Subcutaneous adipose tissue (tissue), 4 donors: ENCODE data around the gene MACROD1. TPM values are rescaled to one million over a fixed set of nuclear protein-coding genes. Genes with fewer than 3 reads are reported as not detected.

ENCODE experiments used
- total RNA-seq, 4 donors: library from RNA; depleted of rRNA; stranded (reverse); fragments of >200 nt; gene quantifications; one replicate each; pipeline ENCODE4 v1.1.0, GENCODE V29; 2016
- TF ChIP-seq, protein P1 (sequence below): fragments of 450-650 bp; IDR thresholded peaks from one replicate; pipeline ENCODE4 v1.5.1; 2016; ENCODE audit warnings: low read depth, mild to moderate bottlenecking, control low read depth, antibody characterized with exemption, moderate library complexity

MACROD1 gene
- total RNA-seq, 4 donors from 2014 or later, result 8.0 to 24.0 (median 19.8) TPM

DNA sequence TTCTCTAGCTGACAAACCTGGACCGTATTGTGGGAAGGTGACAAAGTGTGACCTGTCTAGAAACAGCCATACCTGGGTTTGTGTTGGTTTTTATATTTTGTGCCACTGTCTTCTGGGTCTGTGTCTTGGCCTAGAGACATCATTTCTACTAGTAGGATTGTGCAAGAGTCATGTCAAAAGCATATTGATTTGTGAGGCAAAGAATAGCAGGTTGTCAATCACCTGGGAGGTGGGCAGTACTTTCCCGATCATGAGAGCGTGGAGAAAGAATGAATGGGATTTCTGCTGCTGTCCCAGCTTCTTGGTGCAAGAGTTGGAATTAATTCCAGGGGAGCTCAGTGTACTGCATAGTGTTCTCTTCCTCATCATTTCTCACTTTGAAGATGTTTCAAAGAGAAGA lies 35.6 kb upstream of the MACROD1 start:
- TF ChIP-seq, protein P1, sequence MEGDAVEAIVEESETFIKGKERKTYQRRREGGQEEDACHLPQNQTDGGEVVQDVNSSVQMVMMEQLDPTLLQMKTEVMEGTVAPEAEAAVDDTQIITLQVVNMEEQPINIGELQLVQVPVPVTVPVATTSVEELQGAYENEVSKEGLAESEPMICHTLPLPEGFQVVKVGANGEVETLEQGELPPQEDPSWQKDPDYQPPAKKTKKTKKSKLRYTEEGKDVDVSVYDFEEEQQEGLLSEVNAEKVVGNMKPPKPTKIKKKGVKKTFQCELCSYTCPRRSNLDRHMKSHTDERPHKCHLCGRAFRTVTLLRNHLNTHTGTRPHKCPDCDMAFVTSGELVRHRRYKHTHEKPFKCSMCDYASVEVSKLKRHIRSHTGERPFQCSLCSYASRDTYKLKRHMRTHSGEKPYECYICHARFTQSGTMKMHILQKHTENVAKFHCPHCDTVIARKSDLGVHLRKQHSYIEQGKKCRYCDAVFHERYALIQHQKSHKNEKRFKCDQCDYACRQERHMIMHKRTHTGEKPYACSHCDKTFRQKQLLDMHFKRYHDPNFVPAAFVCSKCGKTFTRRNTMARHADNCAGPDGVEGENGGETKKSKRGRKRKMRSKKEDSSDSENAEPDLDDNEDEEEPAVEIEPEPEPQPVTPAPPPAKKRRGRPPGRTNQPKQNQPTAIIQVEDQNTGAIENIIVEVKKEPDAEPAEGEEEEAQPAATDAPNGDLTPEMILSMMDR, result no peak

DNA sequence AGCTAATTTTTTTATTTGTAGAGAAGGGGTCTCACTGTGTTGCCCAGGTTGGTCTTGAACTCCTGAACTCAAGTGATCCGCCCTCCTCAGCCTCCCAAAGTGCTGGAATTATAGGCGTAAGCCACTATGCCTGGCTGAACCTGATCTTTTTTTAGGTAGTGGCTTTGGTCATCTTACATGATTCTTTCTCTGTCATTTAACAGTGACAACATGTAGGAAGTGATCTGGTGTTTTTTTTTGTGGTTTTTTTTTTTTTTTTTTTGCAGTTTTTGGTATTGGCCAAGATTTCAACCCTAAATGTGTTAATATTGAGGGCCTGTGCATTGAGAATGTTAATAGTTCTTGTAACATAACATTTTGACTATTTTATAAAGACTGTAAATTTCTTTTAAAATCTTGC lies 32.6 kb upstream of the MACROD1 start:
- TF ChIP-seq, protein P1, result no peak

DNA sequence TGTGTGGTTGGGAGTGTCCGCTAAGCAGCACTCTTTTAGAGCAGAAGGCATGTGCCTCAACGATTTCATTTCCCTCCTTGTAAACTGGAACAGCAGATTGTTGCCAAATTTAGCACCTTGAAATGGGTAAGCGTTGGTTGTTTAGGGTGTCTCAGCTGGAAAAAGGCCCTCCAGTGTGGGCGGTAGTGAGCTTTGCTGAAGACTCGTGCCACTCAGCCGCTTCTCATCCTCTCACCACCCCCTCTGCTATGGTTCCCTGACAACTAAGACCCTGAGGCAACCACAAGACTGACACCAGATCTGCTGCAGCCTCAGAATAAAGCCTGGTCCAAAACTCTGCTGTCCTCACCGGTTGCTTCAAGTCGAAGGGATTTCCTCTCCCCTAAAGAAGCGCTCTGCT lies 30.7 kb upstream of the MACROD1 start:
- TF ChIP-seq, protein P1, result no peak

DNA sequence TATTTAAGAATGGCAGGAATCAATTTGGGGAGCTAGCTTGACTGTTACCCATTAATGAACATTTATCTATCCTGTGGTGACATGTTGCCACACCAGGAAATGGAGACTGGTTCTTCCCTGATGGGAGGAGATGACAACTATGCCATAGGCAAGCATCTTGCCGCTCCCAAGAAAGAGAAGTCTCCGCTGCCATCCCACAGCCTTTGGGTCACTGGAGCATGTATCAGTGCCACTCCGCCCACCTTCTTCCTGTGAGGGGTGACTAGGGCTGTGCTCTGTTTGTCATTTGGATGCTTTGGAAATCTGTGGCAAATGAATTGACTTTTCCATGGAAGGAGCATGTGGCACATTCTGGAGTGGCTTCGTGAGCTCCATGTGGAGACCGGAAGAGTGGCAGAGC lies 26.5 kb upstream of the MACROD1 start:
- TF ChIP-seq, protein P1, result no peak

DNA sequence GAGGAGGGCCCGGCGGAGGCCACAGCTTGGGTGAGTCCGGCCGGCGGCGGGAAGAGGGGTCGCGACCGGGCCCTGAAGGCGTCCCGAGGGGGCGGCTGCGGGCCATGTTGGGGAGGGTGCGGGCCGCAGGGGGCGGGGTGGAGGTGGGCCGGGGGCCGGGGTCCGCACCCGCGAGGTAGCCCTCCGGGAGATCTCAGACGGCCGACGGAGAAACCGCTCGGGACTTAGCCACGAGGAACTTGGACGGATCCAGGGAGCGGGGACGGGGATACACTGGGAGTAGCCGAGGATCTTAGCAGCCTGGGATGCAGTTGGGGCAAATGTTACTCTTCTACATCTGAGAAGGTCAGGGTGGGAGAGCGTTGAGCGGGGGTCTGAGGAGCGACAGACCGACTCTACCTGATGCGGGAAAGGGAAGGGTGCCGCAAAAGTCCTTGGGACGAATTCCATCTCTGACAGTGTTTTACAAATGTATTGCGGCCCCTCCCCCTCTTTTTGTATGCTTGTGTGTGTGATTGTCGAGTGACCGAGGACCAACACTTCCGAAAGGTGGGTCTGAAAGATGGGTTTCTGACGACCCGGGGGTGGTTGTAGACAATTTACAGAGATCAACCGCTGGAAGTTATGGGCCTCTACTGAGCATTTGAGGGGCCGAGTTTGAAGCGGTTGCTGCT lies 20.7 kb upstream of the MACROD1 start:
- TF ChIP-seq, protein P1, result no peak

DNA sequence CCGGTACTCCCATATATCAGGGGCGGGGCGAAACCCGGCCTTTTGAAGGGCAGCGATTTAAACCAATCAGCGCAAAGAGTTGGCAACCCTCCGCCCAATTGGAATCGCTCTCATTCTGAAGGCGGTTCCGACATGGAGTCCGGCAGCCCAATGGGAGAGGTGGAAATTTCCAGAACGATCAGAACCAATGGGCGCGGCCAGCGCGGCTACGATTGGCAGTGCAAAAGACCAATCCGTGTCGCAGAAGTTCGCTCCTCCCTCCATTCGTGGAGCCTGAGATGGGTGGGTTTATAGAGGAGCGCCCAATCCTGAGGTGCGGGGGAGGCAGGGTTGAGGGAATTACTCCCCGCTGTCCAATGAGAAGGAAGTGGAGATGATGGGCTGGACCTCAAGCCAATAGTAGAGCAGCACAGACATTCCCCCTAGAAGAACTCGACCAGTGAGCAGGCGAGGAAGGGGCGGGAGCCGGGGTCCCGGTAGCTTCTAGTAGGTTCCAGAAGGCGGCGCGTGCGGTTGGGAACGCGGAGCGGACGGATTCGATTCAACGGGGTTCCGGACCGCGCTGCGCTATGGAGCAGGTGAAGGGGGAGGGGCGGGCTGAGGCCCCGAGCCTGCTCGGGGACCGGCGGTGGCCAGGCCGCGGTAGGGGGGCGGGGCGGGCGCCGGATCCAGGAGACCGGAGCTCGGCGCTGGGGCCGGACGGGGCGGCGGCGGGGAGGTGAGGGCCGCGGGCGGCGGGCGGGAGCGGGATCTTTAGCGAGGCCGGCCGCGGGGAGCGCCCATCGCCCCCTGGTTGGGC lies 20.0 kb upstream of the MACROD1 start, which contains the start of gene STIP1:
TSS of gene STIP1 (plus strand) at position 479 of the 799 bp plus-strand sequence. CDS start at position 570, 91 bp downstream.
- TF ChIP-seq, protein P1, result no peak

DNA sequence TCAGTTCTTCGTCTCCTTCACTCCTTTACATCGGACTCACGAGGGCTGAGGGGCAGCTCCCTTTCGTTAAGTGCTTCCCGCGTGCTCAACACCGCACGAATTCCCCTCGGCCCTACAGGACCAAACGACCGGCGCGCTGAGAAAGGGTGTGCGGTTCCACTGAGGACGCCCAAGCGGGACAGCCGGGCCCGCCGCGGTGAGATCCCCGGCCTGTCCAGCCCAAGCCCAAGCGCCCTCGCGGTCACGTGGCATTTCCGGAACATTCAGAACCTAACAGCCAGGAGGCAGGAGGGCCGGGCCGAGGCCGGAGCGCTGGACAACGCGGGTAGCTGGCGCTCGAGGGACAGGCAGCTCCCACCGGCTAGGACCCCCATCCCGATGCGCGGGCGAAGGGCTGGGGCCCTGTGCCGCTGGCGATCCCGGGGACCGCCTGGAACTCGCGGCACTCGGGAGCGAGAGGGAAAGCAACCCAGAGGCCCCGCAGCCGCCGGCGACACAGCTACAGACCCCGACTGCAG lies 19.3 kb upstream of the MACROD1 start:
- TF ChIP-seq, protein P1, result no peak
